ENCODE results near the gene INSL4. TPM values are rescaled to one million over a fixed set of nuclear protein-coding genes. Genes with fewer than 3 reads are reported as not detected.

The INSL4 gene
- polyA plus RNA-seq, 1 donor from 2014 or later: not detected

DNA sequence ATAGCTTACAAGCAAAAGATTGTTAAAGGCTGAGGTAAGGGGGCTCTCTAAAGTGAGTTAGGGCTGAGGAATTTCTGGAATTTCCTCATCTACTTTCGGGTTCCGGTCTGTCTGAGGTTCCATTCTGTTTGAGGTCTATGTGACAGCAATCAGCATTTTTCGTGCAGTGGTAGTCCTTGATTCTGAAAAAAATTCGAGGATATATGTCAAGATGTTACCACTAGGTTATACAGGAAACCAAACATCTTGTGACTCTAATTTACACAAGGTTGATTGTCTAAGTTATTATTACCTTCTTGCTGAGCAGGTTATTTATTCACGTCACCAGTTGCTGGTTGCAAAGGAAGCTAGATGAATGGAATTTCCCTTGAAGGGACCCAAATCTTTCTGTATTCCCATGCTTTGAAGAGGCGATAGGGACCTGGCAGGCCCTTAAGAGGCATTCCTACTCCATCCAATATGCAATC, 38.1 kb downstream of the INSL4 start (continued):
- TF ChIP-seq, protein P1, sequence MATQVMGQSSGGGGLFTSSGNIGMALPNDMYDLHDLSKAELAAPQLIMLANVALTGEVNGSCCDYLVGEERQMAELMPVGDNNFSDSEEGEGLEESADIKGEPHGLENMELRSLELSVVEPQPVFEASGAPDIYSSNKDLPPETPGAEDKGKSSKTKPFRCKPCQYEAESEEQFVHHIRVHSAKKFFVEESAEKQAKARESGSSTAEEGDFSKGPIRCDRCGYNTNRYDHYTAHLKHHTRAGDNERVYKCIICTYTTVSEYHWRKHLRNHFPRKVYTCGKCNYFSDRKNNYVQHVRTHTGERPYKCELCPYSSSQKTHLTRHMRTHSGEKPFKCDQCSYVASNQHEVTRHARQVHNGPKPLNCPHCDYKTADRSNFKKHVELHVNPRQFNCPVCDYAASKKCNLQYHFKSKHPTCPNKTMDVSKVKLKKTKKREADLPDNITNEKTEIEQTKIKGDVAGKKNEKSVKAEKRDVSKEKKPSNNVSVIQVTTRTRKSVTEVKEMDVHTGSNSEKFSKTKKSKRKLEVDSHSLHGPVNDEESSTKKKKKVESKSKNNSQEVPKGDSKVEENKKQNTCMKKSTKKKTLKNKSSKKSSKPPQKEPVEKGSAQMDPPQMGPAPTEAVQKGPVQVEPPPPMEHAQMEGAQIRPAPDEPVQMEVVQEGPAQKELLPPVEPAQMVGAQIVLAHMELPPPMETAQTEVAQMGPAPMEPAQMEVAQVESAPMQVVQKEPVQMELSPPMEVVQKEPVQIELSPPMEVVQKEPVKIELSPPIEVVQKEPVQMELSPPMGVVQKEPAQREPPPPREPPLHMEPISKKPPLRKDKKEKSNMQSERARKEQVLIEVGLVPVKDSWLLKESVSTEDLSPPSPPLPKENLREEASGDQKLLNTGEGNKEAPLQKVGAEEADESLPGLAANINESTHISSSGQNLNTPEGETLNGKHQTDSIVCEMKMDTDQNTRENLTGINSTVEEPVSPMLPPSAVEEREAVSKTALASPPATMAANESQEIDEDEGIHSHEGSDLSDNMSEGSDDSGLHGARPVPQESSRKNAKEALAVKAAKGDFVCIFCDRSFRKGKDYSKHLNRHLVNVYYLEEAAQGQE (IDR thresholded peaks at IDR 0.05; ENCODE audit: borderline replicate concordance): no peak

DNA sequence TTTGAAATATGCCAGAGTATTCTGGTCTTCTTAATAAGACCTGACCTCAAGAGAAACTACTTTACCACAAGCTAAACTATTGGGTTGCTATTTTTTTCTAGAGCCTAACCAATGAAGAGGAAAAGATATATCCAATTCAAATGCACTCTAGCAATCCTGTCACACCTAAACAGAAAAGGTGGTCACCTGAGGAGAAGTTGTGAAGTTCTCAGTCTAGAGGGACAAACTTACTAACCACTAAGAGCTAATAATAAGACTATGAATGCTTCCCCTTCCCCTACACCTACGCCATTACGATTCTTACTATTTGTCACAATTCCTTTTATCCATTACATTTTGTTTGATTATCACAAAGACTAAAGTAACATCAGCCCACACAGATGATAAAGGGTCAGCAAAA, 43.6 kb downstream of the INSL4 start:
- TF ChIP-seq MXI1 (conservative IDR thresholded peaks at IDR 0.05; ENCODE audit: poor library complexity, severe bottlenecking) (no peak), EZH2 (IDR thresholded peaks at IDR 0.05; ENCODE audit: borderline replicate concordance, insufficient read depth, low read length, poor library complexity, severe bottlenecking) (no peak), SMC3 (conservative IDR thresholded peaks at IDR 0.05; ENCODE audit: poor library complexity) (no peak), RAD21 (conservative IDR thresholded peaks at IDR 0.05) (no peak)
- TF ChIP-seq, protein P2, sequence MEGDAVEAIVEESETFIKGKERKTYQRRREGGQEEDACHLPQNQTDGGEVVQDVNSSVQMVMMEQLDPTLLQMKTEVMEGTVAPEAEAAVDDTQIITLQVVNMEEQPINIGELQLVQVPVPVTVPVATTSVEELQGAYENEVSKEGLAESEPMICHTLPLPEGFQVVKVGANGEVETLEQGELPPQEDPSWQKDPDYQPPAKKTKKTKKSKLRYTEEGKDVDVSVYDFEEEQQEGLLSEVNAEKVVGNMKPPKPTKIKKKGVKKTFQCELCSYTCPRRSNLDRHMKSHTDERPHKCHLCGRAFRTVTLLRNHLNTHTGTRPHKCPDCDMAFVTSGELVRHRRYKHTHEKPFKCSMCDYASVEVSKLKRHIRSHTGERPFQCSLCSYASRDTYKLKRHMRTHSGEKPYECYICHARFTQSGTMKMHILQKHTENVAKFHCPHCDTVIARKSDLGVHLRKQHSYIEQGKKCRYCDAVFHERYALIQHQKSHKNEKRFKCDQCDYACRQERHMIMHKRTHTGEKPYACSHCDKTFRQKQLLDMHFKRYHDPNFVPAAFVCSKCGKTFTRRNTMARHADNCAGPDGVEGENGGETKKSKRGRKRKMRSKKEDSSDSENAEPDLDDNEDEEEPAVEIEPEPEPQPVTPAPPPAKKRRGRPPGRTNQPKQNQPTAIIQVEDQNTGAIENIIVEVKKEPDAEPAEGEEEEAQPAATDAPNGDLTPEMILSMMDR (IDR thresholded peaks at IDR 0.05; ENCODE audit: poor library complexity, severe bottlenecking): no peak
- TF ChIP-seq, protein P1 (IDR thresholded peaks at IDR 0.05; ENCODE audit: borderline replicate concordance): no peak
- H3K4me2 ChIP-seq (ENCODE audit: low read length): no peak overlapping the region
- no peak overlapping the region for H3K9ac ChIP-seq (ENCODE audit: low read length)
- no peaks in the 10 kb centered on the region for H3K9me3 ChIP-seq (ENCODE audit: low read length)
- H3K4me3 ChIP-seq (ENCODE audit: low read length): no peak overlapping the region
- no peaks in the 10 kb centered on the region for H3K79me2 ChIP-seq (replicated peaks; ENCODE audit: insufficient read depth, low read length)
- H3K27me3 ChIP-seq (ENCODE audit: insufficient read depth, low read depth, low read length): no peaks in the 10 kb centered on the region
- H2AFZ ChIP-seq (ENCODE audit: low read depth, low read length): no peak overlapping the region
- no peaks in the 10 kb centered on the region for H3F3A ChIP-seq (ENCODE audit: insufficient read depth, low read length, poor library complexity, severe bottlenecking)
- no peaks in the 10 kb centered on the region for H3K36me3 ChIP-seq (ENCODE audit: insufficient read depth, low read length)
- H3K27ac ChIP-seq (ENCODE audit: low read length): no peak overlapping the region
- H3K9me2 ChIP-seq (ENCODE audit: insufficient read depth, low read length): no peaks in the 10 kb centered on the region
- no peaks in the 10 kb centered on the region for H4K20me1 ChIP-seq (ENCODE audit: insufficient read depth)

DNA sequence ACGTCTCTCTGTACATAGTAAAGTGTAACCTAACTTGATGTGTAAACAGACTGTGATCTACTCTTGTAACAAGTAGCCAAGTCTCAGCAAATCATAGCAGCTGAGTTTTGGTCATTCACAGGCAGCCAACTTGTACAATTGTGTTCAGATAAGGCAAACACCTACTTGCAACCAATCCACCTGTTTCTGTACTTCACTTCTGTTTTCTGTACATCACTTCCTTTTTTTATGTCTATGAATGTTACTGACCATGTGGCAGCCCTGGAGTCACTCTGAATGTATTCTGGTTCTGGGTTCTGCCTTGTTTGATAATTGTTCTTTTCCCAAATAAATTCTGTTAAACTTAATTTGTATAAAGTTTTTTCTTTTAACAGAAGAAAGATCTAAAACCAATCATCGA, 47.3 kb downstream of the INSL4 start:
- Histone ChIP-seq H3K9ac (ENCODE audit: low read length) (no peak overlapping the region), H2AFZ (ENCODE audit: low read depth, low read length) (no peak overlapping the region), H3K27ac (ENCODE audit: low read length) (no peak overlapping the region), H3K4me3 (ENCODE audit: low read length) (no peak overlapping the region), H3K27me3 (ENCODE audit: insufficient read depth, low read depth, low read length) (no peaks in the 10 kb centered on the region), H3K4me2 (ENCODE audit: low read length) (no peak overlapping the region), H4K20me1 (ENCODE audit: insufficient read depth) (no peaks in the 10 kb centered on the region), H3K36me3 (ENCODE audit: insufficient read depth, low read length) (no peaks in the 10 kb centered on the region), H3K9me3 (ENCODE audit: low read length) (no peaks in the 10 kb centered on the region), H3F3A (ENCODE audit: insufficient read depth, low read length, poor library complexity, severe bottlenecking) (no peaks in the 10 kb centered on the region), H3K9me2 (ENCODE audit: insufficient read depth, low read length) (no peaks in the 10 kb centered on the region), H3K79me2 (replicated peaks; ENCODE audit: insufficient read depth, low read length) (no peaks in the 10 kb centered on the region)
- TF ChIP-seq EZH2 (IDR thresholded peaks at IDR 0.05; ENCODE audit: borderline replicate concordance, insufficient read depth, low read length, poor library complexity, severe bottlenecking) (no peak), POLR2AphosphoS5 (IDR thresholded peaks at IDR 0.05) (no peak), MXI1 (conservative IDR thresholded peaks at IDR 0.05; ENCODE audit: poor library complexity, severe bottlenecking) (no peak), TAF1 (IDR thresholded peaks at IDR 0.05; ENCODE audit: low read depth) (no peak), EP300 (conservative IDR thresholded peaks at IDR 0.05; ENCODE audit: poor library complexity, severe bottlenecking) (no peak), SMC3 (conservative IDR thresholded peaks at IDR 0.05; ENCODE audit: poor library complexity) (no peak), RAD21 (conservative IDR thresholded peaks at IDR 0.05) (no peak)
- TF ChIP-seq, protein P2 (IDR thresholded peaks at IDR 0.05; ENCODE audit: poor library complexity, severe bottlenecking): no peak
- TF ChIP-seq, protein P1 (IDR thresholded peaks at IDR 0.05; ENCODE audit: borderline replicate concordance): no peak
